Neural cell (in vitro differentiated cells): ENCODE data around the gene DNAL4.

Experiments used
- EP300 ChIP-seq: fragments of 450-650 bp; conservative IDR thresholded peaks from 2 replicates; pipeline ENCODE4 v1.6.1; 2014; ENCODE audit warnings: antibody characterized with exemption, mild to moderate bottlenecking, moderate library complexity; ENCODE audit not compliant: poor library complexity, severe bottlenecking
- EZH2 ChIP-seq: fragments of 200-600, 300-800 bp; shearing (Covaris generic), sonication (generic); IDR thresholded peaks from 2 replicates; pipeline ENCODE4 v1.6.1; 2014; ENCODE audit warnings: antibody characterized with exemption, low read length, borderline replicate concordance, mild to moderate bottlenecking; ENCODE audit not compliant: insufficient read depth, poor library complexity, severe bottlenecking
- POLR2AphosphoS5 ChIP-seq: IDR thresholded peaks from 2 replicates; pipeline ENCODE4 v1.6.1; 2012
- TAF1 ChIP-seq: IDR thresholded peaks from 2 replicates; pipeline ENCODE4 v1.6.1; 2012; ENCODE audit warnings: low read depth
- TF ChIP-seq, protein P1 (sequence below): fragments of 450-650 bp; IDR thresholded peaks from 2 replicates; pipeline ENCODE4 v1.5.1; 2014; ENCODE audit warnings: antibody characterized with exemption, mild to moderate bottlenecking, moderate library complexity; ENCODE audit not compliant: poor library complexity, severe bottlenecking
- TF ChIP-seq, protein P2 (sequence below): IDR thresholded peaks from 2 replicates; pipeline ENCODE4 v1.6.1; 2012; ENCODE audit warnings: borderline replicate concordance

DNA sequence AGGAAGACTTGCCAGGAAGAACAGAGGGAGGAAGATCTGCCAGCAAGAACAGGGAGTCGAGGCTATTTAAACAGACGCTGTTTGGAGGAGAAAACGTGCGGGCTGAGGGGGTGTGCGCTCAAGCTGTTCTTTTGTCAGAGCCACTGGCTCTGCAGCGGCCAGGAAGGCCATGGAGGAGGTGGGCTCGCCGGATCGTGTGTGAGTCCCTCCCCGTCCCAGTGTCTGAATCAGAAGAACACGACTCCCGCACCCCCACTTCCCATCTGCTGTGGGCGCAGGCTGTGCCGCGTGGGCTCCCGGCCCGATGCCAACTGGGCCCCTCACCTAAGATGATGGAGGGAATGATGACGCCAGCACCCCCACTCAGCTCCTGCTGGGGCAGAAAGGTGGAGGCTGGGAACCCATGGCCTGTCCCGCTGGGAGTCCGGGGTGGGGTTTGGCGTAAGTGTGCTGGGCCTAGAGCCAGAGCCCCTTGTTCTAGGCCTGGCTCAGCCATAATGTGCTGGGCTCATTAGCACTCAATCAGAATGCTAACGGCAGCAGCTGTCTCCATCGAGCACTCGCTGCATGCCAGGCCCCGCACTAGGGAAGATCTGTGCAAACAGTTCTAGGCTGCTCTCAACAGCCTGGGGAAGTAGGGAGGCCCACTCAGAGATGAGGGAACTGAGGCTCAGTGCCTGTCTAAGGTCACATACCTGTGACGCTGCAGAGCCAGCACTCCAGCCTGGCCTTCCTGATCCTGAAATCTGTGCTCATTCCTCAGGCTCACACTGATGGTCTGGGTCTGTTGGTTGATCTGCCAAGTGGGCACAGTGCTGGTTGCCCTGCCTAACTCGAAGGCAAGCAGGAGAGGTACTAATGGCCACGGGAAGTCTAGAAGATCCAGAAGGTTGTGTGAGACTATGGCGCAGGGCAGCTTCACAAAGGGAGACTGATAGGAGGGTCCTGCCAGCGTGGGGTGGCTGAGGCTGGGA lies 38.3 kb upstream of the DNAL4 start:
- TF ChIP-seq EP300, result no peak
- TF ChIP-seq, protein P1, sequence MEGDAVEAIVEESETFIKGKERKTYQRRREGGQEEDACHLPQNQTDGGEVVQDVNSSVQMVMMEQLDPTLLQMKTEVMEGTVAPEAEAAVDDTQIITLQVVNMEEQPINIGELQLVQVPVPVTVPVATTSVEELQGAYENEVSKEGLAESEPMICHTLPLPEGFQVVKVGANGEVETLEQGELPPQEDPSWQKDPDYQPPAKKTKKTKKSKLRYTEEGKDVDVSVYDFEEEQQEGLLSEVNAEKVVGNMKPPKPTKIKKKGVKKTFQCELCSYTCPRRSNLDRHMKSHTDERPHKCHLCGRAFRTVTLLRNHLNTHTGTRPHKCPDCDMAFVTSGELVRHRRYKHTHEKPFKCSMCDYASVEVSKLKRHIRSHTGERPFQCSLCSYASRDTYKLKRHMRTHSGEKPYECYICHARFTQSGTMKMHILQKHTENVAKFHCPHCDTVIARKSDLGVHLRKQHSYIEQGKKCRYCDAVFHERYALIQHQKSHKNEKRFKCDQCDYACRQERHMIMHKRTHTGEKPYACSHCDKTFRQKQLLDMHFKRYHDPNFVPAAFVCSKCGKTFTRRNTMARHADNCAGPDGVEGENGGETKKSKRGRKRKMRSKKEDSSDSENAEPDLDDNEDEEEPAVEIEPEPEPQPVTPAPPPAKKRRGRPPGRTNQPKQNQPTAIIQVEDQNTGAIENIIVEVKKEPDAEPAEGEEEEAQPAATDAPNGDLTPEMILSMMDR, result no peak
- no peak for TF ChIP-seq POLR2AphosphoS5
- TF ChIP-seq TAF1, result no peak
- TF ChIP-seq, protein P2, sequence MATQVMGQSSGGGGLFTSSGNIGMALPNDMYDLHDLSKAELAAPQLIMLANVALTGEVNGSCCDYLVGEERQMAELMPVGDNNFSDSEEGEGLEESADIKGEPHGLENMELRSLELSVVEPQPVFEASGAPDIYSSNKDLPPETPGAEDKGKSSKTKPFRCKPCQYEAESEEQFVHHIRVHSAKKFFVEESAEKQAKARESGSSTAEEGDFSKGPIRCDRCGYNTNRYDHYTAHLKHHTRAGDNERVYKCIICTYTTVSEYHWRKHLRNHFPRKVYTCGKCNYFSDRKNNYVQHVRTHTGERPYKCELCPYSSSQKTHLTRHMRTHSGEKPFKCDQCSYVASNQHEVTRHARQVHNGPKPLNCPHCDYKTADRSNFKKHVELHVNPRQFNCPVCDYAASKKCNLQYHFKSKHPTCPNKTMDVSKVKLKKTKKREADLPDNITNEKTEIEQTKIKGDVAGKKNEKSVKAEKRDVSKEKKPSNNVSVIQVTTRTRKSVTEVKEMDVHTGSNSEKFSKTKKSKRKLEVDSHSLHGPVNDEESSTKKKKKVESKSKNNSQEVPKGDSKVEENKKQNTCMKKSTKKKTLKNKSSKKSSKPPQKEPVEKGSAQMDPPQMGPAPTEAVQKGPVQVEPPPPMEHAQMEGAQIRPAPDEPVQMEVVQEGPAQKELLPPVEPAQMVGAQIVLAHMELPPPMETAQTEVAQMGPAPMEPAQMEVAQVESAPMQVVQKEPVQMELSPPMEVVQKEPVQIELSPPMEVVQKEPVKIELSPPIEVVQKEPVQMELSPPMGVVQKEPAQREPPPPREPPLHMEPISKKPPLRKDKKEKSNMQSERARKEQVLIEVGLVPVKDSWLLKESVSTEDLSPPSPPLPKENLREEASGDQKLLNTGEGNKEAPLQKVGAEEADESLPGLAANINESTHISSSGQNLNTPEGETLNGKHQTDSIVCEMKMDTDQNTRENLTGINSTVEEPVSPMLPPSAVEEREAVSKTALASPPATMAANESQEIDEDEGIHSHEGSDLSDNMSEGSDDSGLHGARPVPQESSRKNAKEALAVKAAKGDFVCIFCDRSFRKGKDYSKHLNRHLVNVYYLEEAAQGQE, result no peak
- TF ChIP-seq EZH2, result no peak
